ENCODE data around the gene LPAR2. TPM values are rescaled to one million over a fixed set of nuclear protein-coding genes. Genes with fewer than 3 reads are reported as not detected.

The LPAR2 gene
- total and polyA plus RNA-seq, 2 of the 13 experiments (the other 11 are each of a cell fraction or from before 2014, with no cell fraction given) = 0.86 to 3.6 TPM

- CTCF ChIA-PET (ENCODE audit: low intra/inter-chr PET ratio, low total read pairs) = no interaction called here
- intact Hi-C loops (cut with micrococcal nuclease; ENCODE audit: unreplicated experiment) = no loop called here
Observed at GRCh38 chr19:19623383-19623782, 4.6 kb downstream of the LPAR2 start.

More at GRCh38 chr19:19623383-19623782, 4.6 kb downstream of the LPAR2 start:
- no peaks in the 10 kb centered on the region for H4K20me1 ChIP-seq (ENCODE audit: insufficient read depth, low read length)
- H3K79me2 ChIP-seq (ENCODE audit: insufficient read depth, low read length) = no peaks in the 10 kb centered on the region
- 25% methylated on average over 5 of the region's 5 CpGs for WGBS (ENCODE audit: low lambda C conversion rate)
- DNase-seq (ENCODE audit: low spot score) = no peak
- in situ Hi-C loops (cut with HindIII; ENCODE audit: extremely low pct_ligation_motif_present, low pct_unique_long_range_greater_than_20kb) = no loop called here
- POLR2A ChIA-PET = no interaction called here
- no peak overlapping the region for H3K27ac ChIP-seq (ENCODE audit: extremely low read length, insufficient read depth, low read length)
- H3K36me3 ChIP-seq (replicated peaks in 1 of 2; ENCODE audit: control insufficient read depth in 1 of 2, insufficient read depth in 2 of 2, low read length in 2 of 2) = no peaks in the 10 kb centered on the region
- no peak overlapping the region for H3K4me2 ChIP-seq (ENCODE audit: low read depth, low read length)
- no peak overlapping the region for H3K4me3 ChIP-seq (replicated peaks in 1 of 3; ENCODE audit: insufficient read depth in 1 of 3, low read depth in 2 of 3, low read length in 3 of 3)
- no peak overlapping the region for H2AFZ ChIP-seq (ENCODE audit: low read length)
- no peaks in the 10 kb centered on the region; a peak in 1 of 5 replicates for H3K27me3 ChIP-seq (ENCODE audit: control insufficient read depth in 1 of 2, insufficient read depth in 2 of 2, low read length in 2 of 2)
- FAIRE-seq = no peak
- H3K9ac ChIP-seq (ENCODE audit: insufficient read depth, low read depth, low read length) = no peak overlapping the region
- BruUV-seq (replicated peaks) = no TSS peak
- H3K4me1 ChIP-seq (ENCODE audit: insufficient read depth, low read length) = peaks cover 14% of the 10 kb centered on the region
- ATAC-seq = no peak
- no peaks in the 10 kb centered on the region for H3K9me3 ChIP-seq (ENCODE audit: low read length)
- TF ChIP-seq, protein P1, sequence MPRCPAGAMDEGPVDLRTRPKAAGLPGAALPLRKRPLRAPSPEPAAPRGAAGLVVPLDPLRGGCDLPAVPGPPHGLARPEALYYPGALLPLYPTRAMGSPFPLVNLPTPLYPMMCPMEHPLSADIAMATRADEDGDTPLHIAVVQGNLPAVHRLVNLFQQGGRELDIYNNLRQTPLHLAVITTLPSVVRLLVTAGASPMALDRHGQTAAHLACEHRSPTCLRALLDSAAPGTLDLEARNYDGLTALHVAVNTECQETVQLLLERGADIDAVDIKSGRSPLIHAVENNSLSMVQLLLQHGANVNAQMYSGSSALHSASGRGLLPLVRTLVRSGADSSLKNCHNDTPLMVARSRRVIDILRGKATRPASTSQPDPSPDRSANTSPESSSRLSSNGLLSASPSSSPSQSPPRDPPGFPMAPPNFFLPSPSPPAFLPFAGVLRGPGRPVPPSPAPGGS (CRISPR knock-in tag; IDR thresholded peaks at IDR 0.05) = no peak
- TF ChIP-seq ZNF101 (CRISPR knock-in tag; IDR thresholded peaks at IDR 0.05; ENCODE audit: borderline replicate concordance, low read depth) = no peak
- TF ChIP-seq THAP11 (CRISPR knock-in tag; IDR thresholded peaks at IDR 0.05) = no peak
- TF ChIP-seq SOX5 (CRISPR knock-in tag; IDR thresholded peaks at IDR 0.05; ENCODE audit: borderline replicate concordance) = no peak
- TF ChIP-seq, protein P2, sequence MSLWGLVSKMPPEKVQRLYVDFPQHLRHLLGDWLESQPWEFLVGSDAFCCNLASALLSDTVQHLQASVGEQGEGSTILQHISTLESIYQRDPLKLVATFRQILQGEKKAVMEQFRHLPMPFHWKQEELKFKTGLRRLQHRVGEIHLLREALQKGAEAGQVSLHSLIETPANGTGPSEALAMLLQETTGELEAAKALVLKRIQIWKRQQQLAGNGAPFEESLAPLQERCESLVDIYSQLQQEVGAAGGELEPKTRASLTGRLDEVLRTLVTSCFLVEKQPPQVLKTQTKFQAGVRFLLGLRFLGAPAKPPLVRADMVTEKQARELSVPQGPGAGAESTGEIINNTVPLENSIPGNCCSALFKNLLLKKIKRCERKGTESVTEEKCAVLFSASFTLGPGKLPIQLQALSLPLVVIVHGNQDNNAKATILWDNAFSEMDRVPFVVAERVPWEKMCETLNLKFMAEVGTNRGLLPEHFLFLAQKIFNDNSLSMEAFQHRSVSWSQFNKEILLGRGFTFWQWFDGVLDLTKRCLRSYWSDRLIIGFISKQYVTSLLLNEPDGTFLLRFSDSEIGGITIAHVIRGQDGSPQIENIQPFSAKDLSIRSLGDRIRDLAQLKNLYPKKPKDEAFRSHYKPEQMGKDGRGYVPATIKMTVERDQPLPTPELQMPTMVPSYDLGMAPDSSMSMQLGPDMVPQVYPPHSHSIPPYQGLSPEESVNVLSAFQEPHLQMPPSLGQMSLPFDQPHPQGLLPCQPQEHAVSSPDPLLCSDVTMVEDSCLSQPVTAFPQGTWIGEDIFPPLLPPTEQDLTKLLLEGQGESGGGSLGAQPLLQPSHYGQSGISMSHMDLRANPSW (CRISPR knock-in tag; IDR thresholded peaks at IDR 0.05; ENCODE audit: borderline replicate concordance) = no peak
- TF ChIP-seq MBNL3 (CRISPR knock-in tag; conservative IDR thresholded peaks at IDR 0.05) = no peak
- TF ChIP-seq MED1 (CRISPR knock-in tag; IDR thresholded peaks at IDR 0.05) = no peak
- no peak for TF ChIP-seq SPEN (CRISPR knock-in tag; IDR thresholded peaks at IDR 0.05; ENCODE audit: low read depth)
- no peak for TF ChIP-seq CREM (IDR thresholded peaks at IDR 0.05)
- no peak for TF ChIP-seq CREM (CRISPR knock-in tag; IDR thresholded peaks at IDR 0.05)
- no peak for TF ChIP-seq ELF3 (CRISPR knock-in tag; IDR thresholded peaks at IDR 0.05)
- no peak for TF ChIP-seq ZNF766 (CRISPR knock-in tag; IDR thresholded peaks at IDR 0.05; ENCODE audit: borderline replicate concordance)
- TF ChIP-seq, protein P3, sequence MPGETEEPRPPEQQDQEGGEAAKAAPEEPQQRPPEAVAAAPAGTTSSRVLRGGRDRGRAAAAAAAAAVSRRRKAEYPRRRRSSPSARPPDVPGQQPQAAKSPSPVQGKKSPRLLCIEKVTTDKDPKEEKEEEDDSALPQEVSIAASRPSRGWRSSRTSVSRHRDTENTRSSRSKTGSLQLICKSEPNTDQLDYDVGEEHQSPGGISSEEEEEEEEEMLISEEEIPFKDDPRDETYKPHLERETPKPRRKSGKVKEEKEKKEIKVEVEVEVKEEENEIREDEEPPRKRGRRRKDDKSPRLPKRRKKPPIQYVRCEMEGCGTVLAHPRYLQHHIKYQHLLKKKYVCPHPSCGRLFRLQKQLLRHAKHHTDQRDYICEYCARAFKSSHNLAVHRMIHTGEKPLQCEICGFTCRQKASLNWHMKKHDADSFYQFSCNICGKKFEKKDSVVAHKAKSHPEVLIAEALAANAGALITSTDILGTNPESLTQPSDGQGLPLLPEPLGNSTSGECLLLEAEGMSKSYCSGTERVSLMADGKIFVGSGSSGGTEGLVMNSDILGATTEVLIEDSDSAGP (CRISPR knock-in tag; IDR thresholded peaks at IDR 0.05; ENCODE audit: borderline replicate concordance) = no peak

Data from HepG2 (cell line).